DMS53 (cell line): Measurements from ENCODE around the gene ANXA1.

Experiments used
- DNase-seq: peaks from one replicate; lab custom pipeline; 2025; lab: John Stamatoyannopoulos, UW

The ANXA1 gene

GRCh38 chr9:73210886-73211666, 59.4 kb downstream of the ANXA1 start:
- DNase-seq: no peak

GRCh38 chr9:73213300-73213699, 61.6 kb downstream of the ANXA1 start:
- DNase-seq: no peak

GRCh38 chr9:73215249-73215648, 63.6 kb downstream of the ANXA1 start:
- no peak for DNase-seq

GRCh38 chr9:73216100-73216499, 64.4 kb downstream of the ANXA1 start:
- DNase-seq: no peak
